ENCODE measurements around the gene PRELID3B. TPM values are rescaled to one million over a fixed set of nuclear protein-coding genes. Genes with fewer than 3 reads are reported as not detected.
A peak's percentile ranks its signal among the peaks of the same experiment; 100 is the strongest.

Gene PRELID3B
- 38.6 TPM for total RNA-seq

DNA sequence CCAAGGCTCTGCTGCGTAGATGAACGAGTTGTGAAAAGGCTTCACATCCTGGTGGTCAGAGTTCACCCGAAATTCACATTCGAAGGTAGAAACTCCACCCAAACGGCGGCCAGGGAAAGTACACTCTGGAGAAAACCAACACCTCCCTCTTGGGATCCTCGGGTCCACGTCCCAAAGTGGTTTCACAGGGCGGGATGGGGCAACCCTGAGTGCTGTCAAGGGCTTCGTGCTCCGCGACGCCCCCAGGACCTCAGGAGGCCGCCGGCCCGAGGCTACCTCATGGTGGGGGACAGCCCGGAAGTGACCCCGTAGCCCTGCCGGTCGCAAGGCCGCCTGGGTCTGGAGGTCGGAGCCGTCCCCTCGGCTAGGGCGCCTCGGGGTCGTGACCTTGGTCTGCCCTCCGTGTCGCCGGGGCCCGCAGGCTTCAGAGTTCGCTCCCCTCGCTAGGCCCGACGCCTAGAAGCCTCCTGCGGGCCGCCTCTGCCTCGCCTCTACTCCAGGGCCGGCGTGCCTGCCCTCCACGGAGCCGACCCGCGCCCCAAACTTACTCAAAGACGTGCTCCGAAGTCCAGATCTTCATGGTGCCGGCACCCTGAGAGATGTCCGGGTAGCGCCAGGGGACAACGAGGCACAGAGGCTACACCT lies at the start of gene PRELID3B:
TSS of gene PRELID3B (minus strand) at position 636 of the 645 bp plus-strand sequence. CDS start at position 580, 56 bp downstream.
- Histone ChIP-seq H3K27me3 (ENCODE audit: control insufficient read depth in 3 of 3, insufficient read depth in 3 of 3, low read length in 3 of 3) (no peaks in the 10 kb centered on the region), H3K4me1 (ENCODE audit: control insufficient read depth in 3 of 3, insufficient read depth in 3 of 3, low read length in 3 of 3) (peaks cover 15 to 26% (median 19%) of the 10 kb centered on the region in 3 donors), H3K27ac (ENCODE audit: low read depth, low read length) (peak within 1 kb of the TSS; percentile 85), H3K9me3 (ENCODE audit: control insufficient read depth in 3 of 3, low read length in 3 of 3) (no peaks in the 10 kb centered on the region), H3K36me3 (ENCODE audit: control insufficient read depth in 3 of 3, insufficient read depth in 3 of 3, low read length in 3 of 3) (peaks cover 4 to 13% (median 8%) of the 10 kb centered on the region in 3 donors), H3K4me3 (ENCODE audit: low read length in 3 of 3) (peak within 1 kb of the TSS; percentile 83 to 92 (median 91)), H3K9ac (ENCODE audit: low read depth in 1 of 3, low read length in 3 of 3) (peak within 1 kb of the TSS; percentile 85 to 86 (median 85))

DNA sequence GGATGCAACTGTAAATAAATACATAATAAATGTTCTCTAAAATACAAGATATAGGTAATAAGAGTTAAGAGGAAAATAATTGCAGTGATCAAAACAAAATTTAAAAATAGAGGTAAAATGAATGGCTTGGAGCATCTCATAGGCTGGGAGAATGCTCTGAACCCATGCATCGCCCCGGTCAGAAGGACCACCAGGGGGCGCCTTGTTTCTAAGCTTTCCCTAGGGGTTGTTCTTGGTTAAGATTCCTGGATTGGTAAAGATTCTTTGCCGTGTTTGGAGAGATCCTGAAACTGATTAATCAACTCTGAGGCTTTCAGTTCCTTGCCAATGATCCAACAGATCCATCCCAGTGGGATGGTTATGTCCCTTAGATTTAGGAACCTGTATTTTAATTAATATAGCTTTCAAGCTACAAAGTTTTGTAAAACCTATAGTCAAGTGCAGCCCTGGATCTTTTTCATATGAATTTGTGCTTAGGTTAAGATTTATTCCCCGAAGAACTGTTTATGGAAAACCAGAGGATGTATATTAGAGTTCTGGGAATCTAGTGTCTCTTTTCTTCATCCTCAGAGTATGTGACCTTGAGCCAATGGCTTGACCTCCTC lies 45.3 kb upstream of the PRELID3B start:
- no peak overlapping the region for H3K4me3 ChIP-seq (ENCODE audit: low read length in 3 of 3)
- no peak overlapping the region for H3K9ac ChIP-seq (ENCODE audit: low read depth in 1 of 3, low read length in 3 of 3)
- no peak overlapping the region for H3K27ac ChIP-seq (ENCODE audit: low read depth, low read length)
- no peaks in the 10 kb centered on the region for H3K36me3 ChIP-seq (ENCODE audit: control insufficient read depth in 3 of 3, insufficient read depth in 3 of 3, low read length in 3 of 3)
- no peaks in the 10 kb centered on the region for H3K27me3 ChIP-seq (ENCODE audit: control insufficient read depth in 3 of 3, insufficient read depth in 3 of 3, low read length in 3 of 3)
- H3K9me3 ChIP-seq (ENCODE audit: control insufficient read depth in 3 of 3, low read length in 3 of 3) = no peaks in the 10 kb centered on the region
- H3K4me1 ChIP-seq (ENCODE audit: control insufficient read depth in 3 of 3, insufficient read depth in 3 of 3, low read length in 3 of 3) = peaks cover 0 to 2% (median 2%) of the 10 kb centered on the region in 3 donors

- no peak overlapping the region for H3K27ac ChIP-seq (ENCODE audit: low read depth, low read length)
- H3K4me1 ChIP-seq (ENCODE audit: control insufficient read depth in 3 of 3, insufficient read depth in 3 of 3, low read length in 3 of 3) = peaks cover 0 to 2% (median 2%) of the 10 kb centered on the region in 3 donors
- H3K36me3 ChIP-seq (ENCODE audit: control insufficient read depth in 3 of 3, insufficient read depth in 3 of 3, low read length in 3 of 3) = no peaks in the 10 kb centered on the region
Measured at GRCh38 chr20:59086923-59087322, 44.3 kb upstream of the PRELID3B start.

GRCh38 chr20:59084041-59084850 lies 41.7 kb upstream of the PRELID3B start:
- no peaks in the 10 kb centered on the region for H3K36me3 ChIP-seq (ENCODE audit: control insufficient read depth in 3 of 3, insufficient read depth in 3 of 3, low read length in 3 of 3)
- no peaks in the 10 kb centered on the region for H3K9me3 ChIP-seq (ENCODE audit: control insufficient read depth in 3 of 3, low read length in 3 of 3)
- H3K4me1 ChIP-seq (ENCODE audit: control insufficient read depth in 3 of 3, insufficient read depth in 3 of 3, low read length in 3 of 3) = peaks cover 0 to 2% (median 2%) of the 10 kb centered on the region in 3 donors
- no peak overlapping the region for H3K27ac ChIP-seq (ENCODE audit: low read depth, low read length)
- no peak overlapping the region for H3K9ac ChIP-seq (ENCODE audit: low read depth in 1 of 3, low read length in 3 of 3)
- no peak overlapping the region for H3K4me3 ChIP-seq (ENCODE audit: low read length in 3 of 3)
- H3K27me3 ChIP-seq (ENCODE audit: control insufficient read depth in 3 of 3, insufficient read depth in 3 of 3, low read length in 3 of 3) = no peaks in the 10 kb centered on the region

More at GRCh38 chr20:59086923-59087322, 44.3 kb upstream of the PRELID3B start:
- Histone ChIP-seq H3K27me3 (ENCODE audit: control insufficient read depth in 3 of 3, insufficient read depth in 3 of 3, low read length in 3 of 3) (no peaks in the 10 kb centered on the region), H3K9ac (ENCODE audit: low read depth in 1 of 3, low read length in 3 of 3) (no peak overlapping the region), H3K4me3 (ENCODE audit: low read length in 3 of 3) (no peak overlapping the region), H3K9me3 (ENCODE audit: control insufficient read depth in 3 of 3, low read length in 3 of 3) (no peaks in the 10 kb centered on the region)

GRCh38 chr20:59082981-59083380 lies 40.4 kb upstream of the PRELID3B start:
- Histone ChIP-seq H3K4me3 (ENCODE audit: low read length in 3 of 3) (no peak overlapping the region), H3K27me3 (ENCODE audit: control insufficient read depth in 3 of 3, insufficient read depth in 3 of 3, low read length in 3 of 3) (no peaks in the 10 kb centered on the region), H3K4me1 (ENCODE audit: control insufficient read depth in 3 of 3, insufficient read depth in 3 of 3, low read length in 3 of 3) (peaks cover 0 to 2% (median under 1%) of the 10 kb centered on the region in 3 donors), H3K9me3 (ENCODE audit: control insufficient read depth in 3 of 3, low read length in 3 of 3) (no peaks in the 10 kb centered on the region), H3K36me3 (ENCODE audit: control insufficient read depth in 3 of 3, insufficient read depth in 3 of 3, low read length in 3 of 3) (no peaks in the 10 kb centered on the region), H3K27ac (ENCODE audit: low read depth, low read length) (no peak overlapping the region), H3K9ac (ENCODE audit: low read depth in 1 of 3, low read length in 3 of 3) (no peak overlapping the region)

DNA sequence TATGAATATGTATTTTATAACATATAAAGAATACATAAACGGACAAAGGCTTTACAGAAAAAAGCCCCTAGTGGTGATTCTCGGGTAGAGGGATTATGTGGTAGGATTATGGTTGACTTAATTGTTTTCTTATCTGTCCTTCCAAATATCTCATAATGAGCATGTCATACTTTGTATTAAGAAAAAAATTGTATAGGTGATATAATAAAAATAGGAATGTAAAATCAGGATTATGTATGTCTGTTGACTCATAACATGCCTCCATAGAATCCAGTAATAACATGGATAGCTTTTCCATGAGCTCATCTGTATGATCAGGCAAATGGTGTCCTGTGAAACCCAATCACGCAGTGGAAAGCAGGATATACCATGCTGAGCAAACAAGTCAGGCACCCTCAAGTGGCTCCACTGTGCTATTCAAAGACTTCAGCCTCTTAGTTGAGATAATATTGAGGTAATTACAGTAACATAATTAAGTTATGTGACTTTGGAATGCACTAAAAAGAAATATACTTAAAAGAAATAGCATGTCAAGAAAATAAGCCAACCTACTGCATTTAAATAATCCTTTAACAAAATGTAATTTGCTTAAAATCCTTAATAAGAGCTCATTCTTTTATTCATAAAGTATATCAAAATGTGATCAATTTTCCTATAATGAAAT lies 39.6 kb upstream of the PRELID3B start:
- no peaks in the 10 kb centered on the region for H3K9me3 ChIP-seq (ENCODE audit: control insufficient read depth in 3 of 3, low read length in 3 of 3)

DNA sequence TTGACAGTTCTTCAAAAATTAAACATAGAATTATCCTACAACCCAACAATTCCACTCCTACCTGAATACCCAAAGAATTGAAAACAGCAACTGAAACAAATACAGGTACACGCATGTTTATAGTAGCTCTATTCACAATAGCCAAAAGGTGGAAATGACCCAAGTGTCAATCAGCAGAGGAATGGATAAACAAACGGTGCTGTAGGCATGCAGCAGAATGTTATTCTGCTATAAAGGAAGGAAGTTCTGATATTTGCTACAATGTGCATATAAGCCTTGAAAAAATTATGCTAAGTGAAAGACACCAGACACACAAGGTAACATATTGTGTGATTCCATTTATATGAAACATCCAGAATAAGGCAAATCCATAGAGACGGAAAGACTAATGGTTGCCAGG lies 38.5 kb upstream of the PRELID3B start:
- no peaks in the 10 kb centered on the region for H3K9me3 ChIP-seq (ENCODE audit: control insufficient read depth in 3 of 3, low read length in 3 of 3)
- H3K9ac ChIP-seq (ENCODE audit: low read depth in 1 of 3, low read length in 3 of 3) = no peak overlapping the region
- peaks cover 0 to 4% (median 0%) of the 10 kb centered on the region in 3 donors for H3K27me3 ChIP-seq (ENCODE audit: control insufficient read depth in 3 of 3, insufficient read depth in 3 of 3, low read length in 3 of 3)
- H3K4me3 ChIP-seq (ENCODE audit: low read length in 3 of 3) = no peak overlapping the region
- peaks cover 0 to 2% (median 0%) of the 10 kb centered on the region in 3 donors for H3K4me1 ChIP-seq (ENCODE audit: control insufficient read depth in 3 of 3, insufficient read depth in 3 of 3, low read length in 3 of 3)
- H3K27ac ChIP-seq (ENCODE audit: low read depth, low read length) = no peak overlapping the region
- no peaks in the 10 kb centered on the region for H3K36me3 ChIP-seq (ENCODE audit: control insufficient read depth in 3 of 3, insufficient read depth in 3 of 3, low read length in 3 of 3)

More for the DNA sequence above, 39.6 kb upstream of the PRELID3B start:
- Histone ChIP-seq H3K4me1 (ENCODE audit: control insufficient read depth in 3 of 3, insufficient read depth in 3 of 3, low read length in 3 of 3) (peaks cover 0 to 2% (median 0%) of the 10 kb centered on the region in 3 donors), H3K9ac (ENCODE audit: low read depth in 1 of 3, low read length in 3 of 3) (no peak overlapping the region), H3K27ac (ENCODE audit: low read depth, low read length) (no peak overlapping the region), H3K36me3 (ENCODE audit: control insufficient read depth in 3 of 3, insufficient read depth in 3 of 3, low read length in 3 of 3) (no peaks in the 10 kb centered on the region), H3K27me3 (ENCODE audit: control insufficient read depth in 3 of 3, insufficient read depth in 3 of 3, low read length in 3 of 3) (peaks cover 0 to 4% (median 0%) of the 10 kb centered on the region in 3 donors), H3K4me3 (ENCODE audit: low read length in 3 of 3) (no peak overlapping the region)

DNA sequence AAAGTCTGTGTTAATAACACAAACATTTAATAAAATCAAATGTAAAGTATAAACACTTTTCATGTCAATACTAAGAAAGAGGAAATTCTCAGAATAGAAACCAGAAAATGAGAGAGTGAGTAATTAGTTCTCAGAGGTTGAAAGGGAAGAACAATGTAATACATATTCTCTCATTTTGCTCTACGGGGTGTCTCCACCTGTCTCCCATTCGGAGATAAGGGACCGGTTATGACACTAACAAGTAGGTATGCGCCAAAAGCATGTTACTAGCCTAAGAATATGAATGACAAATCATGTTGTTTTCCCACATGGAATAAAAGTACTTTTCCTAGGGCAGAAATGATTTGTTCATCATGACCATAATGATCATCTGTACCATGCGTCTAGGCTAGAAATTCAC lies 35.6 kb upstream of the PRELID3B start:
- Histone ChIP-seq H3K9me3 (ENCODE audit: control insufficient read depth in 3 of 3, low read length in 3 of 3) (no peaks in the 10 kb centered on the region), H3K27ac (ENCODE audit: low read depth, low read length) (no peak overlapping the region), H3K4me3 (ENCODE audit: low read length in 3 of 3) (no peak overlapping the region), H3K9ac (ENCODE audit: low read depth in 1 of 3, low read length in 3 of 3) (no peak overlapping the region), H3K27me3 (ENCODE audit: control insufficient read depth in 3 of 3, insufficient read depth in 3 of 3, low read length in 3 of 3) (peaks cover 5 to 10% (median 6%) of the 10 kb centered on the region in 3 donors), H3K4me1 (ENCODE audit: control insufficient read depth in 3 of 3, insufficient read depth in 3 of 3, low read length in 3 of 3) (no peaks in the 10 kb centered on the region), H3K36me3 (ENCODE audit: control insufficient read depth in 3 of 3, insufficient read depth in 3 of 3, low read length in 3 of 3) (no peaks in the 10 kb centered on the region)

GRCh38 chr20:59077705-59078104 lies 35.1 kb upstream of the PRELID3B start:
- Histone ChIP-seq H3K27me3 (ENCODE audit: control insufficient read depth in 3 of 3, insufficient read depth in 3 of 3, low read length in 3 of 3) (peaks cover 5 to 10% (median 6%) of the 10 kb centered on the region in 3 donors), H3K27ac (ENCODE audit: low read depth, low read length) (no peak overlapping the region), H3K9me3 (ENCODE audit: control insufficient read depth in 3 of 3, low read length in 3 of 3) (no peaks in the 10 kb centered on the region), H3K4me1 (ENCODE audit: control insufficient read depth in 3 of 3, insufficient read depth in 3 of 3, low read length in 3 of 3) (no peaks in the 10 kb centered on the region), H3K9ac (ENCODE audit: low read depth in 1 of 3, low read length in 3 of 3) (no peak overlapping the region), H3K4me3 (ENCODE audit: low read length in 3 of 3) (no peak overlapping the region), H3K36me3 (ENCODE audit: control insufficient read depth in 3 of 3, insufficient read depth in 3 of 3, low read length in 3 of 3) (no peaks in the 10 kb centered on the region)

Measured in skeletal muscle tissue (tissue), 4 donors.